Lung (tissue), 12 donors: Measurements from ENCODE around the gene PRR30. TPM values are rescaled to one million over a fixed set of nuclear protein-coding genes. Genes with fewer than 3 reads are reported as not detected.
A peak's percentile ranks its signal among the peaks of the same experiment; 100 is the strongest.

ENCODE experiments used
- ATAC-seq: fragments of 200-7000 bp; cut with Tn5 transposase; one replicate; pipeline ENCODE4 v1.9.1; 2020; ENCODE audit warnings: moderate number of reproducible peaks; ENCODE audit not compliant: insufficient read depth, low FRiP score
- DNase-seq, 3 donors: peaks; one replicate each; pipeline ENCODE4 v3.0.0-alpha.2; 2013 to 2017
- H3K27ac ChIP-seq, 2 donors: one replicate each; pipeline ENCODE4 v1.5.1; 2013; ENCODE audit warnings: mild to moderate bottlenecking in 2 of 2, moderate library complexity in 2 of 2, control low read depth in 1 of 2, inconsistent platforms in 1 of 2, low read depth in 1 of 2, low read length in 1 of 2
- H3K27me3 ChIP-seq, 3 donors: one replicate each; pipeline ENCODE4 v1.5.1; 2013; ENCODE audit warnings: low read length in 2 of 3; ENCODE audit not compliant: control insufficient read depth in 3 of 3, insufficient read depth in 3 of 3
- H3K36me3 ChIP-seq, 4 donors: one replicate each; pipeline ENCODE4 v1.5.1; 2013; ENCODE audit warnings: low read length in 4 of 4, mild to moderate bottlenecking in 1 of 4, moderate library complexity in 1 of 4; ENCODE audit not compliant: control insufficient read depth in 4 of 4, insufficient read depth in 4 of 4
- H3K4me1 ChIP-seq, 5 donors: one replicate each; pipeline ENCODE4 v1.5.1; 2013; ENCODE audit warnings: low read length in 5 of 5, mild to moderate bottlenecking in 2 of 5, moderate library complexity in 1 of 5; ENCODE audit not compliant: control insufficient read depth in 5 of 5, insufficient read depth in 5 of 5
- H3K4me3 ChIP-seq: one replicate; pipeline ENCODE4 v1.5.1; 2013; ENCODE audit warnings: mild to moderate bottlenecking, control low read depth, moderate library complexity
- H3K9ac ChIP-seq, 2 donors: one replicate each; pipeline ENCODE4 v1.5.1; 2013; ENCODE audit warnings: low read length in 2 of 2, control low read depth in 1 of 2; ENCODE audit not compliant: insufficient read depth in 1 of 2
- H3K9me3 ChIP-seq, 4 donors: one replicate each; pipeline ENCODE4 v1.5.1; 2013; ENCODE audit warnings: low read length in 3 of 4, mild to moderate bottlenecking in 1 of 4, moderate library complexity in 1 of 4; ENCODE audit not compliant: control insufficient read depth in 4 of 4, insufficient read depth in 3 of 4
- CTCF ChIP-seq: IDR thresholded peaks from 2 replicates; pipeline ENCODE4 v1.5.1; 2012; ENCODE audit warnings: mild to moderate bottlenecking; ENCODE audit errors: control extremely low read depth, extremely low read depth
- WGBS, 2 donors: extraction: QIAGEN DNeasy Blood & Tissue Kit; methylation state at CpG; one replicate each; pipeline ENCODE4 v1.1.7; 2013; 5-methylcytosine and 5-hydroxymethylcytosine counted together
- polyA plus RNA-seq, 2 donors: library from polyadenylated mRNA; stranded (reverse); fragments of 200-250 nt; gene quantifications; one replicate each; pipeline ENCODE4 v1.2.1, GENCODE V29; 2013
- total RNA-seq, 2 donors: library from RNA; depleted of rRNA in 1 of 2; stranded (reverse); fragments of >200 nt in 1 of 2; gene quantifications; one replicate each; pipeline ENCODE4 v1.2.1, GENCODE V29; 2014 to 2021
- donor health status: control.
- donor health status: control.
- donor health status: Bipolar disorder and iron deficiency.
- donor health status: healthy.
- donor health status: DM: yes; HTN: yes; CAD: no.

The PRR30 gene
- total and polyA plus RNA-seq, 4 donors = not detected

- H3K9me3 ChIP-seq = no peaks in the 10 kb centered on the region
- H3K4me1 ChIP-seq = no peaks in the 10 kb centered on the region
- WGBS, 2 donors = 63 to 83% methylated on average over 6 of the region's 6 CpGs
- ATAC-seq (no peak), DNase-seq (no peak)
- no peaks in the 10 kb centered on the region for H3K36me3 ChIP-seq
- no peak overlapping the region for H3K4me3 ChIP-seq
- H3K27me3 ChIP-seq = no peaks in the 10 kb centered on the region
- no peak overlapping the region for H3K9ac ChIP-seq
- no peak for TF ChIP-seq CTCF
- no peak overlapping the region for H3K27ac ChIP-seq
Measured at GRCh38 chr2:27158468-27158867, 19.3 kb upstream of the PRR30 start.

- no peaks in the 10 kb centered on the region for H3K4me1 ChIP-seq
- no peak overlapping the region for H3K27ac ChIP-seq
- ATAC-seq (no peak), DNase-seq (no peak)
- no peak for TF ChIP-seq CTCF
- H3K27me3 ChIP-seq = no peaks in the 10 kb centered on the region
- 80 to 88% methylated on average over 9 of the region's 9 CpGs for WGBS, 2 donors
- H3K9ac ChIP-seq = no peak overlapping the region
- H3K9me3 ChIP-seq = no peaks in the 10 kb centered on the region
- no peaks in the 10 kb centered on the region for H3K36me3 ChIP-seq
- no peak overlapping the region for H3K4me3 ChIP-seq
Measured at GRCh38 chr2:27155069-27155520, 15.9 kb upstream of the PRR30 start.

- ATAC-seq (no peak), DNase-seq (peak in 1 of 3 donors; percentile 4)
- no peak overlapping the region for H3K27ac ChIP-seq
- 78 to 85% methylated on average over 6 of the region's 6 CpGs for WGBS, 2 donors
- no peaks in the 10 kb centered on the region for H3K9me3 ChIP-seq
- H3K27me3 ChIP-seq = no peaks in the 10 kb centered on the region
- TF ChIP-seq CTCF = no peak
- H3K4me3 ChIP-seq = no peak overlapping the region
- no peaks in the 10 kb centered on the region for H3K36me3 ChIP-seq
- no peak overlapping the region for H3K9ac ChIP-seq
- no peaks in the 10 kb centered on the region for H3K4me1 ChIP-seq
Measured at GRCh38 chr2:27154488-27154887, 15.3 kb upstream of the PRR30 start.

GRCh38 chr2:27152796-27153464 lies 13.7 kb upstream of the PRR30 start:
- H3K9ac ChIP-seq = no peak overlapping the region
- H3K27me3 ChIP-seq = no peaks in the 10 kb centered on the region
- no peaks in the 10 kb centered on the region for H3K4me1 ChIP-seq
- H3K27ac ChIP-seq = no peak overlapping the region
- ATAC-seq = no peak
- DNase-seq = no peak
- no peaks in the 10 kb centered on the region for H3K36me3 ChIP-seq
- H3K9me3 ChIP-seq = no peaks in the 10 kb centered on the region
- no peak overlapping the region for H3K4me3 ChIP-seq
- 78 to 80% methylated on average over 2 of the region's 2 CpGs for WGBS, 2 donors
- TF ChIP-seq CTCF = no peak
